T1000 (cell line): ENCODE data around the gene FOXK1.

Source experiments
- DNase-seq: peaks from one replicate; lab custom pipeline; 2025; ENCODE audit warnings: mixed read lengths; lab: John Stamatoyannopoulos, UW

Gene FOXK1

GRCh38 chr7:4722960-4723630 lies 41.0 kb downstream of the FOXK1 start:
- no peak for DNase-seq

GRCh38 chr7:4724648-4725013 lies 42.5 kb downstream of the FOXK1 start:
- no peak for DNase-seq

GRCh38 chr7:4725014-4725849 lies 43.1 kb downstream of the FOXK1 start:
- peak; percentile 54 for DNase-seq

- no peak for DNase-seq
Observed at GRCh38 chr7:4725850-4726450, 43.9 kb downstream of the FOXK1 start.

GRCh38 chr7:4726566-4726965 lies 44.5 kb downstream of the FOXK1 start:
- no peak for DNase-seq

- no peak for DNase-seq
Observed at GRCh38 chr7:4727914-4728705, 46.0 kb downstream of the FOXK1 start.

- no peak for DNase-seq
Observed at GRCh38 chr7:4729266-4729665, 47.2 kb downstream of the FOXK1 start.

- no peak for DNase-seq
Observed at GRCh38 chr7:4730276-4730675, 48.2 kb downstream of the FOXK1 start.

- no peak for DNase-seq
Observed at GRCh38 chr7:4730971-4731370, 48.9 kb downstream of the FOXK1 start.

- no peak for DNase-seq
Observed at GRCh38 chr7:4731803-4732202, 49.7 kb downstream of the FOXK1 start.

- DNase-seq, result no peak
Observed at GRCh38 chr7:4733936-4734528, 51.9 kb downstream of the FOXK1 start.

- no peak for DNase-seq
Observed at GRCh38 chr7:4734587-4735345, 52.7 kb downstream of the FOXK1 start.

- DNase-seq, result no peak
Observed at GRCh38 chr7:4737300-4737699, 55.2 kb downstream of the FOXK1 start.

GRCh38 chr7:4738711-4739527 lies 56.8 kb downstream of the FOXK1 start:
- DNase-seq, result peak; percentile 42

GRCh38 chr7:4739528-4739992 lies 57.5 kb downstream of the FOXK1 start:
- no peak for DNase-seq

- DNase-seq, result no peak
Observed at GRCh38 chr7:4740796-4741195, 58.7 kb downstream of the FOXK1 start.

- no peak for DNase-seq
Observed at GRCh38 chr7:4742051-4742573, 60.0 kb downstream of the FOXK1 start.

GRCh38 chr7:4742852-4743251 lies 60.8 kb downstream of the FOXK1 start:
- DNase-seq, result no peak

- DNase-seq, result peak; percentile 94
Observed at GRCh38 chr7:4744391-4745264, 62.5 kb downstream of the FOXK1 start.
